ENCODE data around the gene GALM. TPM values are rescaled to one million over a fixed set of nuclear protein-coding genes. Genes with fewer than 3 reads are reported as not detected.

GALM gene
- total and polyA plus RNA-seq, 10 of the 15 experiments (the other 5 are each of a cell fraction or from before 2014, with no cell fraction given), result 1.1 to 4.0 (median 1.7) TPM

GRCh38 chr2:38700113-38700785 lies 34.3 kb downstream of the GALM start (continued):
- no peak for TF ChIP-seq USF2 (IDR thresholded peaks at IDR 0.05; ENCODE audit: borderline replicate concordance, low read depth, low read length)
- TF ChIP-seq TCF3 (IDR thresholded peaks at IDR 0.05; ENCODE audit: borderline replicate concordance, insufficient read depth, low read depth, low read length), result no peak
- no peak for TF ChIP-seq CEBPZ (IDR thresholded peaks at IDR 0.05; ENCODE audit: low read depth, low read length)
- no peak for TF ChIP-seq TCF12 (IDR thresholded peaks at IDR 0.05; ENCODE audit: low read depth, low read length)
- no peak for TF ChIP-seq JUND (IDR thresholded peaks at IDR 0.05; ENCODE audit: low read depth, low read length)
- TF ChIP-seq RELA (IDR thresholded peaks at IDR 0.05; ENCODE audit: borderline replicate concordance, partially characterized antibody), result no peak
- TF ChIP-seq CHD4 (IDR thresholded peaks at IDR 0.05), result no peak

GRCh38 chr2:38700881-38701458 lies 35.1 kb downstream of the GALM start:
- ATAC-seq, result no peak
- no peak for DNase-seq (ENCODE audit: low read depth, low spot score)
- SMC1A ChIA-PET (ENCODE audit: uncharacterized antibody, unreplicated experiment), result interaction anchor here (1.0 kb wide), 1 partner anchor 9 kb away, joined by 8 read pairs; no protein-coding TSS in a partner anchor
- Histone ChIP-seq H3K4me1 (ENCODE audit: control insufficient read depth, insufficient read depth, low read length) (no peaks in the 10 kb centered on the region), H3K27me3 (replicated peaks in 1 of 2; ENCODE audit: control insufficient read depth in 2 of 2, insufficient read depth in 2 of 2, low read length in 1 of 2) (no peaks in the 10 kb centered on the region), H3K27ac (ENCODE audit: control insufficient read depth, insufficient read depth) (no peak overlapping the region), H3K4me2 (ENCODE audit: control insufficient read depth, insufficient read depth) (no peak overlapping the region), H3K79me2 (ENCODE audit: control insufficient read depth, insufficient read depth, low read length) (no peaks in the 10 kb centered on the region), H3K9me3 (replicated peaks; ENCODE audit: control insufficient read depth, insufficient read depth, low read length) (no peaks in the 10 kb centered on the region), H3K36me3 (ENCODE audit: control insufficient read depth in 2 of 2, insufficient read depth in 2 of 2, low read length in 1 of 2) (no peaks in the 10 kb centered on the region), H3K9ac (ENCODE audit: control insufficient read depth, insufficient read depth, low read length) (no peak overlapping the region), H4K20me1 (ENCODE audit: control insufficient read depth, insufficient read depth) (no peaks in the 10 kb centered on the region), H3K4me3 (no peak overlapping the region), H2AFZ (ENCODE audit: control insufficient read depth, low read depth, low read length) (no peak overlapping the region)
- no TSS peak for BruUV-seq (replicated peaks)
- CTCF ChIA-PET, result no interaction called here
- no peak for FAIRE-seq
- in situ Hi-C loops (cut with MboI) (no loop called here), intact Hi-C loops (cut with micrococcal nuclease; ENCODE audit: unreplicated experiment) (no loop called here)
- POLR2A ChIA-PET, result no interaction called here
- RAD21 ChIA-PET (ENCODE audit: unreplicated experiment), result no interaction called here
- TF ChIP-seq NRF1 (conservative IDR thresholded peaks at IDR 0.05; ENCODE audit: low read depth, low read length), result no peak
- TF ChIP-seq ZBTB33 (IDR thresholded peaks at IDR 0.05), result no peak
- no peak for TF ChIP-seq PRDM15 (CRISPR knock-in tag; IDR thresholded peaks at IDR 0.05)
- no peak for TF ChIP-seq MEF2B (IDR thresholded peaks at IDR 0.05; ENCODE audit: partially characterized antibody, poor library complexity, severe bottlenecking)
- TF ChIP-seq NFIC (IDR thresholded peaks at IDR 0.05; ENCODE audit: low read depth, low read length), result no peak
